ENCODE measurements around the gene CCNJL. TPM values are rescaled to one million over a fixed set of nuclear protein-coding genes. Genes with fewer than 3 reads are reported as not detected.

Gene CCNJL
- total and polyA plus RNA-seq, 2 of the 8 experiments (the other 6 are each of a cell fraction or from before 2014, with no cell fraction given), result 34.6 to 44.7 TPM

- Histone ChIP-seq H3K36me3 (ENCODE audit: control insufficient read depth in 2 of 4, insufficient read depth in 4 of 4, low read length in 3 of 4) (no peaks in the 10 kb centered on the region), H3K4me3 (ENCODE audit: extremely low read depth in 1 of 4, insufficient read depth in 2 of 4, low read depth in 3 of 4, low read length in 4 of 4) (no peak overlapping the region), H2BK15ac (ENCODE audit: low read length) (0 out of 2 replicates have a peak overlapping the region, but pooled peaks have one; percentile 75), H2BK5ac (ENCODE audit: low read depth, low read length) (no peak overlapping the region), H3K4me2 (ENCODE audit: insufficient read depth in 1 of 2, low read depth in 2 of 2, low read length in 2 of 2) (no peak overlapping the region), H3K4ac (replicated peaks; ENCODE audit: insufficient read length, low read depth, low read length) (no peak overlapping the region), H3K27ac (ENCODE audit: low read depth, low read length) (no peak overlapping the region), H4K91ac (replicated peaks; ENCODE audit: insufficient read length, low read length) (no peak overlapping the region), H4K20me1 (replicated peaks in 1 of 2; ENCODE audit: control insufficient read depth in 1 of 2, insufficient read depth in 2 of 2, low read length in 2 of 2) (no peaks in the 10 kb centered on the region), H2AFZ (ENCODE audit: low read length) (no peak overlapping the region), H3K27me3 (replicated peaks in 1 of 4; ENCODE audit: control insufficient read depth in 3 of 4, extremely low read depth in 1 of 4, insufficient read depth in 3 of 4, low read length in 3 of 4) (no peaks in the 10 kb centered on the region), H4K5ac (ENCODE audit: insufficient read length, low read depth, low read length) (no peak overlapping the region), H3K23ac (ENCODE audit: insufficient read length) (no peak overlapping the region), H3K4me1 (replicated peaks in 1 of 4; ENCODE audit: control insufficient read depth in 3 of 4, insufficient read depth in 4 of 4, low read length in 3 of 4) (peaks cover 0 to 6% (median 2%) of the 10 kb centered on the region in 4 experiments; a peak in 3 of 7 replicates), H3K56ac (replicated peaks; ENCODE audit: insufficient read length, low read depth, low read length) (no peak overlapping the region), H3K9me3 (ENCODE audit: insufficient read depth in 2 of 2, low read depth in 1 of 2, low read length in 1 of 2) (0 out of 4 replicates have a peak, but pooled peaks cover 0 to 4% of the 10 kb centered on the region in 2 experiments), H3K14ac (ENCODE audit: insufficient read length) (no peak overlapping the region), H3K79me1 (ENCODE audit: low read depth, low read length) (no peaks in the 10 kb centered on the region), H2BK12ac (ENCODE audit: low read depth, low read length) (no peak overlapping the region), H2AK5ac (ENCODE audit: low read depth, low read length) (no peak overlapping the region), H2BK120ac (replicated peaks; ENCODE audit: low read depth, low read length) (no peak overlapping the region), H3K9ac (replicated peaks in 1 of 4; ENCODE audit: extremely low read depth in 1 of 4, low read depth in 3 of 4, low read length in 3 of 4) (no peak overlapping the region), H3K18ac (ENCODE audit: extremely low read depth, low read length) (no peak overlapping the region), H4K8ac (ENCODE audit: extremely low read depth, insufficient read depth, low read length) (no peak overlapping the region), H3K79me2 (ENCODE audit: control insufficient read depth in 1 of 2, insufficient read depth in 2 of 2, low read length in 2 of 2) (no peaks in the 10 kb centered on the region), H2BK20ac (ENCODE audit: low read length) (0 out of 2 replicates have a peak overlapping the region, but pooled peaks have one; percentile 63), H3K23me2 (ENCODE audit: low read depth, low read length) (no peaks in the 10 kb centered on the region; the same call in 1 of the 2 replicates)
- DNase-seq (ENCODE audit: low read depth in 1 of 2, low spot score in 2 of 2) (no peak), FAIRE-seq (no peak)
- POLR2A ChIA-PET (ENCODE audit: partially characterized antibody), result interaction anchor here (0.8 to 1.6 kb wide), 3 partner anchors 12 to 15 kb away, joined by 3 to 4 read pairs (median 4); no protein-coding TSS in a partner anchor
- CTCF ChIA-PET (ENCODE audit: partially characterized antibody), result interaction anchor here (1.0 to 3.3 kb wide), 11 partner anchors 9 to 160 kb away, joined by 3 to 12 read pairs (median 5); no protein-coding TSS in a partner anchor
- WGBS, 2 experiments (ENCODE audit: extremely low coverage in 1 of 2, insufficient coverage in 1 of 2, insufficient read length in 1 of 2, insufficient replicate concordance in 2 of 2, low coverage in 1 of 2, low lambda C conversion rate in 2 of 2, missing lambda C conversion rate in 1 of 2), result 95% methylated on average over 5 of the region's 9 CpGs; no CpG with 5 or more reads in 1 of the 2 experiments
- TF ChIP-seq SP2 (IDR thresholded peaks at IDR 0.05; ENCODE audit: low read length) (no peak), RNF2 (IDR thresholded peaks at IDR 0.05; ENCODE audit: borderline replicate concordance, low read depth, low read length, missing control alignments, poor library complexity, severe bottlenecking) (no peak), ATF3 (IDR thresholded peaks at IDR 0.05; ENCODE audit: insufficient read depth, low read depth, low read length) (no peak), CEBPB (IDR thresholded peaks at IDR 0.05; ENCODE audit: low read depth, low read length) (no peak), SIRT6 (IDR thresholded peaks at IDR 0.05; ENCODE audit: low read length) (no peak), E2F6 (IDR thresholded peaks at IDR 0.05) (no peak), RXRA (IDR thresholded peaks at IDR 0.05; ENCODE audit: insufficient read depth, low read depth, low read length) (no peak), CTBP2 (IDR thresholded peaks at IDR 0.05; ENCODE audit: borderline replicate concordance, insufficient read depth, insufficient read length, low read length) (no peak), KDM1A (IDR thresholded peaks at IDR 0.05; ENCODE audit: borderline replicate concordance, low read length) (no peak)
Measured at GRCh38 chr5:160230686-160231527, 81.5 kb downstream of the CCNJL start.

All from H1 (cell line).